HepG2 (cell line): ENCODE data around the gene ABCC2.

Experiments
- CEBPG ChIP-seq: IDR thresholded peaks from 2 replicates; pipeline ENCODE4 v1.6.1; 2016
- JUND ChIP-seq: sonication (generic); formaldehyde crosslinking; IDR thresholded peaks from 2 replicates; pipeline ENCODE4 v1.8.0; 2022; ENCODE audit warnings: mild to moderate bottlenecking, missing genetic modification reagents
- KAT2B ChIP-seq: fragments of 150-350 bp; IDR thresholded peaks from 2 replicates; pipeline ENCODE4 v1.6.1; 2014; ENCODE audit warnings: low read depth, low read length, borderline replicate concordance
- ZEB1 ChIP-seq: IDR thresholded peaks from 2 replicates; pipeline ENCODE4 v1.6.1; 2012; ENCODE audit warnings: mild to moderate bottlenecking, low read depth, inconsistent platforms; ENCODE audit not compliant: insufficient replicate concordance
- ZKSCAN1 ChIP-seq: fragments of 150-350 bp; IDR thresholded peaks from 2 replicates; pipeline ENCODE4 v1.6.1; 2014; ENCODE audit warnings: low read length
- TF ChIP-seq, protein P1 (sequence below): sonication (generic); formaldehyde crosslinking; IDR thresholded peaks from 2 replicates; pipeline ENCODE4 v1.8.1; 2022; ENCODE audit warnings: mild to moderate bottlenecking, missing genetic modification reagents
- TF ChIP-seq, protein P2 (sequence below): IDR thresholded peaks from 2 replicates; pipeline ENCODE4 v1.6.1; 2016; ENCODE audit warnings: missing compliant biosample characterization, missing genetic modification reagents, borderline replicate concordance

DNA sequence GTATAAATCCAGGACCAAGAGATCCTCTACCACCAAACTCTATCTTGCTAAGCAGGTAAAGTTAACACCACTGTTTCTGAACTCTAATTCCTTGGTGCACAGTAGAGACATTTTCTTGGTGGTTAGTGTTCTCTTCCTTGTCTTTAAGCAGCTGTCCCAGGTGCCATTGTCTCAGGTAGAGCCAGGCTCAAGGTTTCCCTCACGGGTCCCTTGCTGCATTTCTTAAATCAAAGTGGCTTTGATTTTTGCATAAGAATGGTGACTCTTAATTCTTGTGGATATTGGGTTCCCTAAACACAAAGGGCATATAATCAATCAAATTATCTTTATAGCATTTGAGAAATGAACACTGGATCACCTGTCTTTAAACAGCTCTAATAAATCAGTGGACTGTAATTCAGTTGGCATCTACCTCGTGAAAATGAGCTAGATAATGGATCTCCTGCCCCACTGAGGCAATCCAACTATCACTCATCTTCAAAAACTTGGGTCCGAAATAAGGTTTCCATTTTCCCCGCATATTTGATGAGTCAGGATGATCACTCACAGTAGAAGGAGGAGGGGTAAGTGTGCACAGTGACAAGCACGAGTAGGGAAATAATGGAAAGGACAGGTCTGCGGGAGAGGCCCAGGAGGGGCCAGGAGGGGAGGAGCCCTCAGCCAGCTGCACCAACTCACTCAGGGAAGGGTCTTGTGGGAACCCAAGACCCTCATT is 2.4 kb downstream of the ABCC2 start:
- no peak for TF ChIP-seq JUND (CRISPR knock-in tag)
- TF ChIP-seq, protein P1, sequence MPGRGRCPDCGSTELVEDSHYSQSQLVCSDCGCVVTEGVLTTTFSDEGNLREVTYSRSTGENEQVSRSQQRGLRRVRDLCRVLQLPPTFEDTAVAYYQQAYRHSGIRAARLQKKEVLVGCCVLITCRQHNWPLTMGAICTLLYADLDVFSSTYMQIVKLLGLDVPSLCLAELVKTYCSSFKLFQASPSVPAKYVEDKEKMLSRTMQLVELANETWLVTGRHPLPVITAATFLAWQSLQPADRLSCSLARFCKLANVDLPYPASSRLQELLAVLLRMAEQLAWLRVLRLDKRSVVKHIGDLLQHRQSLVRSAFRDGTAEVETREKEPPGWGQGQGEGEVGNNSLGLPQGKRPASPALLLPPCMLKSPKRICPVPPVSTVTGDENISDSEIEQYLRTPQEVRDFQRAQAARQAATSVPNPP (CRISPR knock-in tag) = no peak
- TF ChIP-seq ZEB1 = no peak
- no peak for TF ChIP-seq CEBPG (CRISPR knock-in tag)
- TF ChIP-seq, protein P2, sequence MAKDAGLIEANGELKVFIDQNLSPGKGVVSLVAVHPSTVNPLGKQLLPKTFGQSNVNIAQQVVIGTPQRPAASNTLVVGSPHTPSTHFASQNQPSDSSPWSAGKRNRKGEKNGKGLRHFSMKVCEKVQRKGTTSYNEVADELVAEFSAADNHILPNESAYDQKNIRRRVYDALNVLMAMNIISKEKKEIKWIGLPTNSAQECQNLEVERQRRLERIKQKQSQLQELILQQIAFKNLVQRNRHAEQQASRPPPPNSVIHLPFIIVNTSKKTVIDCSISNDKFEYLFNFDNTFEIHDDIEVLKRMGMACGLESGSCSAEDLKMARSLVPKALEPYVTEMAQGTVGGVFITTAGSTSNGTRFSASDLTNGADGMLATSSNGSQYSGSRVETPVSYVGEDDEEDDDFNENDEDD (CRISPR knock-in tag) = no peak
- TF ChIP-seq KAT2B = no peak
- TF ChIP-seq ZKSCAN1 = no peak
